HG03378 (cell line): ENCODE measurements around the gene VASP.

ENCODE experiments used
- ATAC-seq: cut with Tn5 transposase; IDR thresholded peaks from one replicate; pipeline ENCODE4 v1.9.1; 2021; ENCODE audit warnings: mild to moderate bottlenecking, moderate library complexity; ENCODE audit not compliant: unreplicated experiment

Gene VASP

GRCh38 chr19:45514376-45515051, 7.2 kb downstream of the VASP start:
- ATAC-seq, result no peak

GRCh38 chr19:45515081-45515624, 7.9 kb downstream of the VASP start:
- ATAC-seq, result no peak

GRCh38 chr19:45515807-45516401, 8.6 kb downstream of the VASP start:
- no peak for ATAC-seq

- no peak for ATAC-seq
Measured at GRCh38 chr19:45517238-45517637, 10.0 kb downstream of the VASP start.

DNA sequence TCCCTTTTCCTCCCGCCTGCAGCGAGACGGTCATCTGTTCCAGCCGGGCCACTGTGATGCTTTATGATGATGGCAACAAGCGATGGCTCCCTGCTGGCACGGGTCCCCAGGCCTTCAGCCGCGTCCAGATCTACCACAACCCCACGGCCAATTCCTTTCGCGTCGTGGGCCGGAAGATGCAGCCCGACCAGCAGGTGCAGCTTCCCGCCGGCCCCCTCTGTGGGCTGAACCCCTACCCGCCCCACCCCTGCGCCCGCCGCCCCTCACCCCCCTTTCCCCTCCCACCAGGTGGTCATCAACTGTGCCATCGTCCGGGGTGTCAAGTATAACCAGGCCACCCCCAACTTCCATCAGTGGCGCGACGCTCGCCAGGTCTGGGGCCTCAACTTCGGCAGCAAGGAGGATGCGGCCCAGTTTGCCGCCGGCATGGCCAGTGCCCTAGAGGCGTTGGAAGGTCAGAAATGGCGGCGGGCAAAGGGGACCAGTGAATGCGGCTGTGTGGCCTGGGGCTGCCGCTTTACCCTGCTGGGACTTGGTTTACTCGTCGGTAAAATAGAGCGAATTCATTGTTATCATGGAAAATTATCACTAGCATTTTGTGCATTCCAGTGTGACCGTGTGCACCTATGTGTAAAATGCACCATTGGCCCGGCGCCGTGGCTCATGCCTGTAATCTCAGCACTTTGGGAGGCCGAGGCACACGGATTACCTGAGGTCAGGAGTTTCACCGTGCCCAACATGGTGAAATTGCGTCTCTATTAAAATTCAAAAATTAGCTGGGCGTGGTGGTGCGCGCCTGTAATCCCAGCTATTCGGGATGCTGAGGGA, 10.6 kb downstream of the VASP start:
- no peak for ATAC-seq

GRCh38 chr19:45518469-45518826, 11.2 kb downstream of the VASP start:
- ATAC-seq, result no peak

DNA sequence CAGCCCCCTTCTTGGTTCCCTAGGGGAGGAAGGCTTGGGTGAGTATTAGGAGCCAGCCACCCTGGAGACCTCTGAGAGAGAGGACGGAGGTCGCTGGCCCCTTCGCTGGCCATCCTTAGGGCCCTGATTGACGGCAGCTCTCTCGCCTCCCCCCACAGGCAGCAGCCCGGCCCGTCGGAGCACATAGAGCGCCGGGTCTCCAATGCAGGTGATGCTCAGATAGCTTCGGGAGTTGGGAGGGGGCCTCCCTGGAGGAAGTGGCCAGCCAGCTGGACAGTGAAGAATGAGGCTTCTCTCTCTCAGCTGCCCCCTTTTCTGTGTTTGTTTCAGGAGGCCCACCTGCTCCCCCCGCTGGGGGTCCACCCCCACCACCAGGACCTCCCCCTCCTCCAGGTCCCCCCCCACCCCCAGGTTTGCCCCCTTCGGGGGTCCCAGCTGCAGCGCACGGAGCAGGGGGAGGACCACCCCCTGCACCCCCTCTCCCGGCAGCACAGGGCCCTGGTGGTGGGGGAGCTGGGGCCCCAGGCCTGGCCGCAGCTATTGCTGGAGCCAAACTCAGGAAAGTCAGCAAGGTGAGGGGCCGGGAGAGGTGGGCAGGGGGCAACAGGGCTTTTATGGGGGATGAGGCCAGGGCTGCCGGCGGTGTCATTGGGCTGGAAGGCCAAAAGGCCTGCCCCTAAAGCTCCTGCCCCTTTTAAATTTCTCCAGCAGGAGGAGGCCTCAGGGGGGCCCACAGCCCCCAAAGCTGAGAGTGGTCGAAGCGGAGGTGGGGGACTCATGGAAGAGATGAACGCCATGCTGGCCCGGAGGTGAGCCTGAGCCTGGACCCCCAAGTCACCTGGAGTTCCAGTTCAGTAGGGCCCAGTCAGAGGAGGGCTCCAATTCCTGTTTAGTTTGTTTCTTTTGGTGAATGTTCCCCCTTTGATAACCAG, 15.0 kb downstream of the VASP start:
- no peak for ATAC-seq

- ATAC-seq, result peak; percentile 78
Measured at GRCh38 chr19:45523642-45524256, 16.5 kb downstream of the VASP start.

DNA sequence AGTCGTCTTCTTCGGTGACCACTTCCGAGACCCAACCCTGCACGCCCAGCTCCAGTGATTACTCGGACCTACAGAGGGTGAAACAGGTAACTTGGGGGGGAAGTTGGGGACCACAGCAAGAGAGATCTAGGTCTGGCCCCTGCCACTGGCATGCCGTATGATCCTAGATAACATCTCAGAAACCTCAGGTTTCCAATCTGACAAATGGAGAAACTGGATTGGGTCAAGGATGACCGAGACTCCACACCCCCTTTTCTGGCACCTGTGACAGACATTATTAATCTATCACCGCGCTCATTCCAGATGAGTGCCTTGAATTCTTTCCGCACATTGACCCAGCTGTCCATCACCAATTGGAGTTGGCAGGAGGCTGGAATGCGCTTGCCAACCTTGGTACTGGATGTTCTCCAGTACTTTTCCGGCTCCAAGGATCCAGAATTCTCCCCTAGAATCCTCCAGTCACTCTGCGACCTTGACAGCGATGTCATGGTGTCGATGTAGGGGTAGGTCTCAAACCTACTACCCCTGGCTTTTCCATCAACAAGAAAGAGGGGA, 17.4 kb downstream of the VASP start:
- ATAC-seq, result no peak

GRCh38 chr19:45526143-45526542, 18.9 kb downstream of the VASP start:
- no peak for ATAC-seq

DNA sequence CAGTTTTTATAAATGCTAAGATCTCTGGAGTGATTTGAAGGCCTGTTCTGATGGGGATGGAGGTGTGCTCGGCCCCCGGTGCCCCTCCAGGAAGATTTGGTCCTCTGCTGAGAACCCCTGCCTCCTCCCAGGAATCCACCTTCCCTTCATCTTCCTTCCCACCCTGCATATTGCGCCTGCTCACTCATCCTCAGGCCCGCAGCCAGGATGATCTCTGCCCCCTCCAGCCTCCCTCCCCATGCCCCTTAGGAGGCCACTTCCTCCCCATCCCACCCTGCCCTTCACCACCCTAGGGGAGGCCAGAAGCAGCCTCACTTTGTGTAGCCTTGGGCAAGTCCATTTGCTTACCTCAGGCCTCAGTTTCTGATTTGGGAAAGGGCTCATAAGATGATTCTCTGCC, 19.7 kb downstream of the VASP start:
- no peak for ATAC-seq

DNA sequence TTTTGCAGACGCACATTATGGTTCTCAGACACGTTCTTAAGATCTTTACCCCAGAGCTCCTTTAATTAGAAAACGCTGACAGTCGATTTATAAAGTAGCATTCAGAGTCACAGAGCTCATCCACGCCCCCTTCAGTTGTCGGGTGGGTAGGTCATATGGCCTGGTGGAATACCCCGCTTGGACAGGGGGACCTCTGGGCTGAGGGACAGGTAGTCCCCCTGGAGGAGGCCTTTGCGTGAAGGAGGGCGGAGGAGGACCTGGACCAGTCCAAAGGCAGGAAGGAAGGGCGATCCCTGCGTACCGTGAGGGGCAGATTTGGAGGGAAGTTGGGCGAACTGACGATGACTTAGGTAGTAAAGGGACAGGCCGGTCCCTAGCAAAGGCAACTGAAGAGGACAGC, 20.5 kb downstream of the VASP start:
- no peak for ATAC-seq

DNA sequence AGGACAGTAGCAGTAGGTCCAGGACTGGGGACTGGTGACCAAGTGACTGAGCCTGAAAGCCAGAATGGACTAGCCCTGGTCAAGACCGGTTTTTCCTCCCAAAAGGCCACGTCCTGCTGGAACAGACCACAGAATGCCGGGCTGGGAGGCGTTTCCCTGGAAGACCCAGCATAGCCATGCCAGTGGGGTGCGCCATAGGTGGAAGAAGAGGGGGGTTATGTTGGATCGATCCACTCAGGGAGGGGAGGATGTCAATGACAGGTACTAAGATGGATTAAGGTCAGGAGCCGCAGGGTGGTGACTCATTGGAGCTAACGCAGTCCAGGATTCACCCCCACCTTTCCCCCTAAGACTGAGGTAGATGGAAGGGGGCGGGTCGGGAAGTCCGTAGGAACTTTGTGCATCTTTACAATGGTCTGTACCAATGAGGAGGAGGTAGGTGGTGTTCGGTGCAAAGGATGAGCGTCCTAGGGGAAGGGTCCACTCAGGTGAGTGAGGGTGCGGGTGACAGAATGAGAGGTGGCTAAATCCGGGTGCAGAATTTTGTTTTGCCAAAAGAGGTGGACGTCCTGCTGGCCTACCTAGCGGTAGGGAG, 21.0 kb downstream of the VASP start:
- no peak for ATAC-seq

DNA sequence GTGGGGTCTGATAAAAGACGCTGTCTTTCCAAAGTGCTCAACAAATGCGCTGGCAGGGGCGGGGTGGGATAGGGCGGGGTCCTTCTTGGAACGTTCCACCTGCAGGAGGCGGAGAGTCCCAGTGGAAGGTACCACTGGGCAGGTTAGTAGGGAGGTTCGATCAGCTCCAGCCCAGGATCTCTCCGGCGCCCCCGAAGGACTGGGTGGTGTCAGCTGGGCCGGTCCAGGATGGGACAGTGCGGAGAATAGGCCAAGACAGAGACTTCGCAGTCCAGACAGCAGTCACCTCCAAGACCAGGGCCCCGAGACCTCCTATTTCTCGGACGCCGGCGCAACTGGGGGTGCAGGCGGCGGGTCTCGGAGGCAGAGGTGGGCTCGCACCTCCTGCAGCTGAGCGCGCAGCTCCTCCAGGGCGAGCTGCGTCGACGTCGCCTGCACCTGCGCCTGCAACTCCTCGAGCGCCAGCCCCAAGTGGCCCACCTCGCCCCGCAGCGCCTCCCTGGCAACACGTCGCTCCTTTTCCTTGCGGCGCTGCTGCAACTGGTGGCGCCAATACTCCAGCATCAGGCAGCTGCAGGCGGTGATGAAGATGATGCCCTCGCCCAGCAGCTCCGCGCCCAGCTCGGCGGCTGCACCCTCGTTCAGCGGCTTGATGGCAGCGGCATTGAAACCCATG, 21.6 kb downstream of the VASP start:
- ATAC-seq, result no peak

- ATAC-seq, result no peak
Measured at GRCh38 chr19:45529420-45529785, 22.1 kb downstream of the VASP start.

DNA sequence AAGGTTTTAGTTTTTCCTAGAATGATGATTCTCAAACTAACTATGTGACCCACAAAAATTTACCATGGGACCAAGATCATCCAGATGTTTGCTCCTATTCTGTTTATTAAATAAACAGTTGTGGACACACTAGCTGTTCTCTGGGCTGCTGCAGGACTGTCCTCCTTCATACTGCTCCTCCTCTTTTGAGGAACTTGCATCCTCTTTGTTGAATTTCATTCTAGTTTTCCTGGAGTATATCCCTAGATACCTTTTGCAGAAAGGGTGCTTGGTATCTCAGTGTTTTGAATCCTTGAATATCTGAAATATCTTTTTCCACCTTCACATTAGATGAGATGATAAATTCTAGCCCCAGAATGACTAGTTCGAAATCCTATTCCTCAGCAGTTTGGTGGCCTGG, 24.1 kb downstream of the VASP start:
- ATAC-seq, result no peak

GRCh38 chr19:45539459-45539858, 32.2 kb downstream of the VASP start:
- no peak for ATAC-seq

GRCh38 chr19:45542234-45542668, 35.0 kb downstream of the VASP start:
- no peak for ATAC-seq

DNA sequence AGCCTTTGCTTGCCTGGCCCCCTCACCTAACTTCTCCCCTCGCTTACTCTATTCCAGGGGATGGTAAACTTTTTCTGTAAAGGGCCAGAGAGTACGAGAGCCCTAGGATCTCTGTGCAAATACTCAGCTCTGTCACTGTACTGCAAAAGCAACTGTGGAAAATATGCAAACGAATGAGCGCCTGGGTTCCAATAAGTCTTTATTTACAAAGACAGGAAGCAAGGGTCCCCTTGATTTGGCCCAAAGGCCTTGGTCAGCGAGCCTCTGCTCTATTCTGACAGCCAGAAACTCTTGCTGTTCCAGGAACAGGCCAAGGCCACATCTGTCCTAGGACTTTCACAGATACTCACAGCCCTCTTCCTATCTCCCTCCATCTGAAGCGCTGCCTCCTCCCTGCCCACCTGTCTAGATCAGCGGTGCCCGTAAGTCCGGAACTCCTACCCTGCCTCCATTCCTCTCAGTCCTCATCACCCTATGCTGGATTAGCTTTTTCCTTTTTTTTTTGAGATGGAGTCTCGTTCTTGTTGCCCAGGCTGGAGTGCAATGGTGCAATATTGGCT, 40.0 kb downstream of the VASP start:
- ATAC-seq, result no peak
